NCI-H2029 treated with DMSO at 0.1 percent for 48 hours (cell line): ENCODE measurements around the gene STARD3.

ENCODE experiments used
- DNase-seq: peaks from one replicate; lab custom pipeline; 2025; lab: John Stamatoyannopoulos, UW

Gene STARD3

GRCh38 chr17:39604911-39605491 is 31.9 kb upstream of the STARD3 start:
- DNase-seq = no peak

DNA sequence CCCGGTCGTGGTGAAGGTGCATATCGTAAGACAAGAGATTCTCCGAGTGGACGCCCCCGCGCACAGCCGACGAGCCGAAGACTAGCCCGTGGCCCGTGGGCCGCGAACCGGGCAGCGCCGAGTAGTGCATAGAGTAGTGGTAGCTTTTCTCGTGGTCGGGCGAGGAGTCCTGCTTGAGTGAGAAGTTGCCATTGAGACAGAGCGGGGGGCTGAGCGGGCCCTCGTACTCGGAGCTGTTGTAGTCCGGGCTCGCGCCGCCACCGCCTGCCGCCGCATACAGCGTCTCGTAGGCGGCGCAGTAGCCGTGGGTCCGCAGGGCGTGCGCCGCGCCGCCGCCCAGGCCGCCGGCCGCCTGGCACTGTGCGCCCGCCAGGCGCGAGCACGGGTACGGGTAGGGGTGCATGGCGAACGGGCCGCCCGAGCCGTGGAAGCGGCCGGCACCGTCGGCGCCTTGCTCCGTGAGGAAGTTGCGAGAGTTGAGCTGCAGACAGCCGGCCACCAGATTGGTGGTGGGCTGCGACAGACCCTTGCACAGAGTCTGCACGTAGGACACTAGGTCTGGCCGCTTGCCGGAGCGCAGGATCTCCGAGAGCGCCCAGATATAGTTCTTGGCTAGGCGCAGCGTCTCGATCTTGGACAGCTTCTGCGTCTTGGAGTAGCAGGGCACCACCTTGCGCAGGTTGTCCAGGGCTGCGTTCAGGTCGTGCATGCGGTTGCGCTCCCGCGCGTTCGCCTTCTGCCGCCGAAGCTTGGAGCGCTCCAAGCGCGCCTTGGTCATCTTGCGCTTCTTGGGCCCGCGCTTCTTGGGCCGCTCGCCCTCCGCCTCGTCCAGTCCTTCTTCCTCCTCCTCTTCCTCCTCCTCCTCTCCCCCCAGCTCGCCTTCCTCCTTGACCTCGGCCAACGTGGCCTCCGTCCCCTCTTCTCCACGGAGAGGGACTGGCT is 31.2 kb upstream of the STARD3 start:
- DNase-seq = no peak

DNA sequence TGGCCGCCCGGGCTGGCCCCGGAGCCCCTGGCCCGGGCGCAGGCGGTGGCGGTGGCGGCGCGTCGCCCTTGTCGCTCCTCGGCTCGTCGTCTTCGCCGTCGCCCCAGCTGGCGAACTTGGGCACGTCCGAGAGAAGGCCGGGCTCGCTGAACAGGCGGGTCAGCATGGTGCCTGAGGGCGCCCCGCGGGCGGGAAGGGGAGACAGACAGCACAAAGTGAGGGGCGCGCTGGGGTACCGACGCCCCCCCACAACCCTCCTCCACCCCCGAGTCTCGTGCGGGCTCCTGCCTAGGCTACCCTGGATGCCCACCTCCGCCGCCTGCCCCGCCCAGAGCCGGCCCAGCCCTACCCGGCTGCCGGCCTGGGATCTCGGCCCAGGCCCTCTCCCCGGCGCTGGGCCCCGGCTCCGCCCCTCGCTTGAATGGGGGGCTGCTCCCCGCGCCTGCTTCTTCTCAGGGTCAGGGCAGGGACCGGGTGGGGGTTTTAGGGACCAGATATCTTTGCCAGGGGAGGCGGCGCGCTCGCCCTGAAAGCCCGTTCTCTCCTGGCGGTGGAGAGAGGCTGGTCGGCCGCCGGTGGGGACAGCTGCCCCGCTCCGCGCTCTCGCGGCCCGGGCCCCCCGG is 30.4 kb upstream of the STARD3 start:
- DNase-seq = no peak

DNA sequence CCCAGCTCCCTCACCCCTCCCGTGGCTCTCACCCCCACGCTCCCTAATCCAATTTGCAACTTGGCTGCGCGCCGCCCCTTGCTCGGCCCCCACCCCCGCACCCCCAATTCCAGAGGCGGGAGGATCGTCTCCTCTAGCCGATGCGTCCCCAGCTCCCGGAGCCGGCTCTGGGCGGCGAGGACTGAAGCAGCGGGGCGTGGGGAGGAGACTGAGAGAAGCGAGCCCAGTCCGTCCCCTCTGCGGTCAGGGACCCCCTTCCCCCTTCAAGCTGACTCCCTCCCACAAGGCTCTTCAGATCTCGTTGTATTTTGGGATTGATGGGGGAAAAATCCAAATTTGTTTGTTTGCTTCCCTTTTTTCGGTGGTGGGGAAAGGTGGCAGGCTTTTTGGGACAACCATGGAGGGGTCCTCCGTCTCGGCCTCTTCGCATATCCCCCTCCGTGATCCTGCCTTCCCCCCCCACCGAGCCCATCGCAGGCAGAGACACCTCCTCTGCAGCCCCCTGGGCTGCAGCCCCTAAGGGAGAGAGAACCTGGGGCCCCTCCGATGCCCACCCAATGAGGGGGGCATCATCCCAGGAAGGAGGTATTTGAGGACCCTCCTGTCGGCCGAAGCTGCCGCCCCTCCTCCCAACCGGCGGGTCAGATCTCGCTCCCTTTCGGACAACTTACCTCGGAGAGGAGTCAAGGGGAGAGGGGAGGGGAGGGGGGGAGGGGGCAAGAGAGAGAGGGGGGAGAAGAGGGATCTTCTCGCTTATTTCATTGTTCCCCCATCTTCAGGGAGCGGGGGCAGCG is 29.7 kb upstream of the STARD3 start:
- no peak for DNase-seq

- no peak for DNase-seq
Measured at GRCh38 chr17:39607851-39608130, 29.2 kb upstream of the STARD3 start, which contains the start of gene NEUROD2. TSS of gene NEUROD2 (minus strand) at chr17:39607920. CDS start at chr17:39606599, 1,321 bp downstream.

- no peak for DNase-seq
Measured at GRCh38 chr17:39608142-39608981, 28.6 kb upstream of the STARD3 start.

GRCh38 chr17:39609416-39610025 is 27.4 kb upstream of the STARD3 start:
- no peak for DNase-seq

GRCh38 chr17:39611401-39612112 is 25.4 kb upstream of the STARD3 start:
- no peak for DNase-seq

GRCh38 chr17:39612291-39612894 is 24.6 kb upstream of the STARD3 start:
- no peak for DNase-seq

GRCh38 chr17:39612935-39613464 is 23.9 kb upstream of the STARD3 start:
- DNase-seq = no peak

GRCh38 chr17:39614545-39615157 is 22.3 kb upstream of the STARD3 start:
- DNase-seq = no peak

GRCh38 chr17:39615434-39615833 is 21.5 kb upstream of the STARD3 start:
- no peak for DNase-seq

GRCh38 chr17:39617100-39617445 is 19.9 kb upstream of the STARD3 start:
- DNase-seq = no peak

- DNase-seq = peak; percentile 21
Measured at GRCh38 chr17:39617446-39618245, 19.3 kb upstream of the STARD3 start.

DNA sequence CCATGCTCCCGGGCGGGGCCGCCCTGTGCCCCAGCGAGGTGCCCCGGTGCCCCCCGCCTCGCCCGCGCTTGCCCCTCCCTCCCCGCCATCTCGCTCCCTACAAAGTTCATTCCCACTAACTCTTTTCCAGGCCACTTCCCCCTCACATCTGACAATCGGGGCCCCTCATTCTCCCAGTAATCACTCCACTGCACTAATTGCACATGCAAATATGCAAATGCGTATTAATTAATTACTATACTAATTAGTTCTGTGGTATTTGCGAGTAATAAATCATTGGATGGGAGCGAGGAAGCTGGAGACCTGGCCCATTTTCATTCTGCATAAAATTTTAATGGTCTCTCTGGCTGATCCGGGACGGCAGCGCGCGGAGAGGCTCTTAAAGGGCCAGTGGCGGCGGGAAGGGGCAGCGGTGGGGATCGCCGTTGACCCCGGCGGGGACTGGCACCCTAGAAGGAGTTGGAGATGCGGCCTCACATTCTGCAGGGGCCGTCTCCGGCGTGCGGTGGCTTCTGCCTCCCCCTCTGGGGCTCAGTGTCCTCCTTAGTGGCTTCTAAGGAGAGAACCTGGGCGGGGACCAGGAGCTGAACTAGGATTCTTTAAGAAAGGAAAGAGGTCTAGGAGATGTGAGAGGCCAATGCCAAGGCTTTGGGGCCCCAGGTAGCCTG is 18.6 kb upstream of the STARD3 start:
- no peak for DNase-seq

GRCh38 chr17:39618956-39619785 is 17.8 kb upstream of the STARD3 start:
- no peak for DNase-seq

- no peak for DNase-seq
Measured at GRCh38 chr17:39619786-39620101, 17.2 kb upstream of the STARD3 start.
